ENCODE results near the gene DPH6. TPM values are rescaled to one million over a fixed set of nuclear protein-coding genes. Genes with fewer than 3 reads are reported as not detected.

DPH6 gene
- total RNA-seq, 1 donor from 2014 or later: 41.1 TPM

GRCh38 chr15:35458176-35458856, 87.6 kb downstream of the DPH6 start:
- Histone ChIP-seq H4K20me1 (ENCODE audit: low read depth) (no peaks in the 10 kb centered on the region), H3K9ac (no peak overlapping the region), H3K4me1 (no peaks in the 10 kb centered on the region), H3K4me2 (no peak overlapping the region), H3F3A (ENCODE audit: low read depth) (no peaks in the 10 kb centered on the region), H3K4me3 (no peak overlapping the region), H3K36me3 (no peaks in the 10 kb centered on the region), H3K27ac (no peak overlapping the region), H3K9me3 (ENCODE audit: low read depth) (no peaks in the 10 kb centered on the region), H2AFZ (replicated peaks) (no peak overlapping the region), H3K27me3 (no peaks in the 10 kb centered on the region), H3K79me2 (ENCODE audit: low read depth) (no peaks in the 10 kb centered on the region)
- Mint-ChIP-seq H3K4me3 (no peak overlapping the region), H3K4me1 (no peaks in the 10 kb centered on the region), H3K9me3 (no peaks in the 10 kb centered on the region), H3K27ac (no peak overlapping the region), H3K27me3 (ENCODE audit: insufficient read depth, low read depth) (no peaks in the 10 kb centered on the region), H3K36me3 (no peaks in the 10 kb centered on the region)
- no peak for TF ChIP-seq EZH2phosphoT487 (IDR thresholded peaks at IDR 0.05)
- no peak for TF ChIP-seq EZH2 (IDR thresholded peaks at IDR 0.05)
- no peak for TF ChIP-seq CTCF (IDR thresholded peaks at IDR 0.05)
- no peak for DNase-seq (ENCODE audit: low spot score)

GRCh38 chr15:35455201-35455600, 90.8 kb downstream of the DPH6 start:
- peaks cover 3% of the 10 kb centered on the region for H3K4me1 Mint-ChIP-seq
- no peaks in the 10 kb centered on the region for H3K4me1 ChIP-seq
- TF ChIP-seq EZH2 (IDR thresholded peaks at IDR 0.05): no peak
- TF ChIP-seq EZH2phosphoT487 (IDR thresholded peaks at IDR 0.05): no peak
- no peak for TF ChIP-seq CTCF (IDR thresholded peaks at IDR 0.05)
- no peaks in the 10 kb centered on the region for H3K79me2 ChIP-seq (ENCODE audit: low read depth)
- no peak for DNase-seq (ENCODE audit: low spot score)
- H3F3A ChIP-seq (ENCODE audit: low read depth): no peaks in the 10 kb centered on the region
- H3K36me3 Mint-ChIP-seq: peaks cover 3% of the 10 kb centered on the region
- no peak overlapping the region for H3K4me2 ChIP-seq
- no peaks in the 10 kb centered on the region for H4K20me1 ChIP-seq (ENCODE audit: low read depth)
- H3K27ac ChIP-seq: no peak overlapping the region
- H3K27me3 ChIP-seq: no peaks in the 10 kb centered on the region
- H3K9me3 Mint-ChIP-seq: peaks cover 3% of the 10 kb centered on the region
- H3K27ac Mint-ChIP-seq: no peak overlapping the region
- H3K9me3 ChIP-seq (ENCODE audit: low read depth): no peaks in the 10 kb centered on the region
- no peak overlapping the region for H3K9ac ChIP-seq
- H2AFZ ChIP-seq (replicated peaks): no peak overlapping the region
- H3K27me3 Mint-ChIP-seq (ENCODE audit: insufficient read depth, low read depth): peaks cover 2% of the 10 kb centered on the region
- no peaks in the 10 kb centered on the region for H3K36me3 ChIP-seq
- no peak overlapping the region for H3K4me3 ChIP-seq
- H3K4me3 Mint-ChIP-seq: no peak overlapping the region

GRCh38 chr15:35450492-35450891, 95.5 kb downstream of the DPH6 start:
- Histone ChIP-seq H3K4me1 (no peaks in the 10 kb centered on the region), H3K4me2 (no peak overlapping the region), H3K79me2 (ENCODE audit: low read depth) (no peaks in the 10 kb centered on the region), H3K27ac (no peak overlapping the region), H4K20me1 (ENCODE audit: low read depth) (no peaks in the 10 kb centered on the region), H3F3A (ENCODE audit: low read depth) (no peaks in the 10 kb centered on the region), H3K9ac (no peak overlapping the region), H2AFZ (replicated peaks) (no peak overlapping the region), H3K4me3 (no peak overlapping the region), H3K9me3 (ENCODE audit: low read depth) (no peaks in the 10 kb centered on the region), H3K27me3 (no peaks in the 10 kb centered on the region), H3K36me3 (no peaks in the 10 kb centered on the region)
- H3K27me3 Mint-ChIP-seq (ENCODE audit: insufficient read depth, low read depth): peaks cover 2% of the 10 kb centered on the region
- H3K4me3 Mint-ChIP-seq: no peak overlapping the region
- peaks cover 6% of the 10 kb centered on the region for H3K36me3 Mint-ChIP-seq
- no peak overlapping the region for H3K27ac Mint-ChIP-seq
- no peak for TF ChIP-seq CTCF (IDR thresholded peaks at IDR 0.05)
- no peak for TF ChIP-seq EZH2phosphoT487 (IDR thresholded peaks at IDR 0.05)
- no peak for TF ChIP-seq EZH2 (IDR thresholded peaks at IDR 0.05)
- peaks cover 3% of the 10 kb centered on the region for H3K4me1 Mint-ChIP-seq
- H3K9me3 Mint-ChIP-seq: peaks cover 3% of the 10 kb centered on the region
- DNase-seq (ENCODE audit: low spot score): no peak
